Endothelial cell of umbilical vein (primary cell): ENCODE results near the gene WAPL.

ENCODE experiments used
- EZH2 ChIP-seq: IDR thresholded peaks from 2 replicates; pipeline ENCODE4 v1.6.1; 2012; ENCODE audit warnings: borderline replicate concordance, low read depth, mild to moderate bottlenecking, moderate library complexity, low read length, inconsistent platforms; ENCODE audit not compliant: severe bottlenecking
- POLR2AphosphoS5 ChIP-seq: IDR thresholded peaks from 2 replicates; pipeline ENCODE4 v1.6.1; 2012; ENCODE audit warnings: low read depth, mild to moderate bottlenecking, control low read depth, low read length, moderate library complexity; ENCODE audit not compliant: insufficient read depth

GRCh38 chr10:86391236-86391840 is 130.3 kb downstream of the WAPL start:
- no peak for TF ChIP-seq POLR2AphosphoS5
- no peak for TF ChIP-seq EZH2
